SK-MEL-5 (cell line): Measurements from ENCODE around the gene NCDN. TPM values are rescaled to one million over a fixed set of nuclear protein-coding genes. Genes with fewer than 3 reads are reported as not detected.
"Not testable (repeated sequence)": the region's sequence is repeated elsewhere in the genome, so short reads cannot be mapped to it uniquely, and the experiment has no call there.

Experiments used
- DNase-seq: peaks from one replicate; pipeline ENCODE4 v3.0.0-alpha.2; 2016; ENCODE audit warnings: low read depth, low spot score
- in situ Hi-C: cut with HindIII; loops from 2 replicates; pipeline ENCODE4 v1.10.0; 2016; ENCODE audit warnings: low sequenced_read_pairs, high pct_unique_total_duplicates, low pct_unique_long_range_greater_than_20kb
- total RNA-seq: library from RNA; depleted of rRNA; stranded (reverse); fragments of >200 nt; shearing (Covaris generic); gene quantifications from 2 replicates; pipeline ENCODE4 v1.2.3, GENCODE V29; 2014

The NCDN gene
- total RNA-seq, 1 experiment from 2014 or later: 13.4 TPM

DNA sequence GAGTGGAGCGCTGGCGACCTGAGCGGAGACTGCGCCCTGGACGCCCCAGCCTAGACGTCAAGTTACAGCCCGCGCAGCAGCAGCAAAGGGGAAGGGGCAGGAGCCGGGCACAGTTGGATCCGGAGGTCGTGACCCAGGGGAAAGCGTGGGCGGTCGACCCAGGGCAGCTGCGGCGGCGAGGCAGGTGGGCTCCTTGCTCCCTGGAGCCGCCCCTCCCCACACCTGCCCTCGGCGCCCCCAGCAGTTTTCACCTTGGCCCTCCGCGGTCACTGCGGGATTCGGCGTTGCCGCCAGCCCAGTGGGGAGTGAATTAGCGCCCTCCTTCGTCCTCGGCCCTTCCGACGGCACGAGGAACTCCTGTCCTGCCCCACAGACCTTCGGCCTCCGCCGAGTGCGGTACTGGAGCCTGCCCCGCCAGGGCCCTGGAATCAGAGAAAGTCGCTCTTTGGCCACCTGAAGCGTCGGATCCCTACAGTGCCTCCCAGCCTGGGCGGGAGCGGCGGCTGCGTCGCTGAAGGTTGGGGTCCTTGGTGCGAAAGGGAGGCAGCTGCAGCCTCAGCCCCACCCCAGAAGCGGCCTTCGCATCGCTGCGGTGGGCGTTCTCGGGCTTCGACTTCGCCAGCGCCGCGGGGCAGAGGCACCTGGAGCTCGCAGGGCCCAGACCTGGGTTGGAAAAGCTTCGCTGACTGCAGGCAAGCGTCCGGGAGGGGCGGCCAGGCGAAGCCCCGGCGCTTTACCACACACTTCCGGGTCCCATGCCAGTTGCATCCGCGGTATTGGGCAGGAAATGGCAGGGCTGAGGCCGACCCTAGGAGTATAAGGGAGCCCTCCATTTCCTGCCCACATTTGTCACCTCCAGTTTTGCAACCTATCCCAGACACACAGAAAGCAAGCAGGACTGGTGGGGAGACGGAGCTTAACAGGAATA lies 19.7 kb downstream of the NCDN start:
- in situ Hi-C loops: no loop called here
- no peak for DNase-seq

DNA sequence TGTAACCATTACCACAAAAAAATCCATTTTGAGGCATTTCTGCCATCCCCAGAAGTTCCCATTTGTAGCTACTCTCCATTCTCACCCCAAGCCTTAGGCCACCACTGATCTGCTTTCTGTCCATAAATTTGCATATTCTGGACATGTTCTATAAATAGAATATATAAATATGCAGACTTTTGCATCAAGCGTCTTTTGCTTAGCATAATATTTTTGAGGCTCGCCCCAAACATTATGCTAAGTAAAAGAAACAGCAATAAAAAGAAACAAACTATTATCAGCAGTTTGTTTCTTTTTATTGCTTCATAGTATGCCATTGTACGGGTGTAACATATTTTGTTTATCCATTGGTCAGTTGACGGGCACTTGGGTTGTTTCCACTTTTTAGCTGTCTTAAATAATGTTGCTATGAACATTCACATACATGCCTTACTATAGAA lies 23.4 kb downstream of the NCDN start:
- DNase-seq: no peak
- in situ Hi-C loops: no loop called here

DNA sequence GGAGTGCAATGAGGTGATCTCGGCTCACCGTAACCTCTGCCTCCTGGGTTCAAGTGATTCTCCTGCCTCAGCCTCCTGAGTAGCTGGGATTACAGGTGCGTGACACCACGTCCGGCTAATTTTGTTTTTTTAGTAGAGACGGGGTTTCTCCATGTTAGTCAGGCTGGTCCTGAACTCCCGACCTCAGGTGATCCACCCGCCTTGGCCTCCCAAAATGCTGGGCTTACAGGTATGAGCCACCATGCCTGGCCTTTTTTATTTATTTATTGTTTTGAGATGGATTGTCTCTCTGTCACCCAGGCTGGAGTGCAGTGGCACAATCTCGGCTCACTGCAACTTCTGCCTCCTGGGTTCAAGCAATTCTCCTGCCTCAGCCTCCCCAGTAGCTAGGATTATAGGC lies 24.0 kb downstream of the NCDN start:
- DNase-seq, in situ Hi-C loops: not testable (repeated sequence)

DNA sequence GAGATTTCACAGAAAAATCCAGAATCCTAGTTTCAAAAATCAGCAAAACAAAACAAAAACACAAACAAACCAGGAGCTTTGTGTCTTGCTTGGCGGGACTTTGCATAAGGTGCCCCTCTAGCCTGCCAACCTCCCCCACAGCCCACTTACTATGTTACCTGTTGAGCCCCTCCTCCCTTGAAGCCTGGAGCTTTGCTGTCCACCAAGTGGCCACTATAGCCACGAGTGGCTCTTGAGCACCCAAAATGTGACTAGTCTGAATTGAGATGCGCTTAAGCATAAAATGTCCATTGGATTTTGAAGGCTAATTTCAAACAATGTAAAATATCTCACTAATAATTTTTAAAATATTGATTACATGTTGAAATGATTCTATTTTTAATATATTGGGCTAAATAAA lies 27.7 kb downstream of the NCDN start:
- no peak for DNase-seq
- in situ Hi-C loops: no loop called here

DNA sequence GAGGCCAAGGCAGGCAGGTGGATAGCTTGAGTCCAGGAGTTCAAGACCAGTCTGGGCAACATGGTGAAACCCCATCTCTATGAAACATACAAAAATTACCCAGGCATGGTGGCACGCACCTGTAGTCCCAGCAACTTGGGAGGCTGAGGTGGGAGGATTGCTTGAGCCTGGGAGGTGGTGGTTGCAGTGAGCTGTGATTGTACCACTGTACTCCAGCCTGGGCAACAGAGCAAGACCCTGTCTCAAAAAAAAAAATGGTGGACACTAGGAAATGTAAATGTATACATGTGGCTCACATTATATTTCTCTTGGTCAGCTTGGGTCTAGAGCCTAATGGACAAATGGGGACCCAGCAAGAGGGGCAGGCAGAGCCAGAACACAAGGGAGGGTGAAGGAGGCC lies 28.2 kb downstream of the NCDN start:
- DNase-seq, in situ Hi-C loops: not testable (repeated sequence)

DNA sequence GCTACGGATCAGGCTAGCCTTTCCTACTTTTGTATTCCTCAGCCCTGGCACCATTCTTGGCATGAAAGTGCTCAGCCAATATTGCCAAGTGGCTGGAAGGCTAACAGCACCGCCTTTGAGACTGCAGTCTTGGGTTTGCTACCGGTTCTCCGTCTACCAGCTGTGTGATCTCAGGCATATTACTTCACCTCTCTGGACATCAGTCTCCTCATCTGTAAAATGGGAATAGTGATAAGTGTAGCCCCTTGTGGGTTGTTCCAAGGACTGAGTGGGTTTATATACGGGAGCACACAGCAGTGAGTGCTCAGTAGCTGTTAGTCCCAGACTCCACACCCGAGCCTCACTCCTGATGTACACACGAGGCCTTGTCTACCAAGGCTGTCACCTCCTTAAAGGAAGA lies 29.2 kb downstream of the NCDN start:
- in situ Hi-C loops: no loop called here

DNA sequence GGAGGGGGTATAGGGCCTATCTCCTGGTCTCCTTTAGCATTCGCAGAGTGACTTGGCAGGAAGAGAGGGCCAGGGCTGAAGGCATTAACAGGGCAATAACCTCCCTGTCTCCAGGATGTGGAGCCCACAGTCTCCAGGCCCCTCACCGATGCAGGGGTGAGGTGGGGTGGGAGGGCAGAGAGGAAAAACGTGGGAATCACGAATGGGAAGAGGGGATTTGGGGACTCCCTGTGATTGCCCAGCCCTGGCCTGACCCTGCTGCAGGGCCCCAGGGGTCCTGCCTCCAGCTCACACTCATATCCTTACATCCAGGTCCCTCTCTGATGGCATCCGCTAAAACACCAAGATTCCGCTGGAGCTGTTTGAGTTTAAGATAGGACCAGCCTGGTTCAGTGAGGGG lies 30.1 kb downstream of the NCDN start:
- DNase-seq: no peak
- in situ Hi-C loops: no loop called here

More for the DNA sequence above, 29.2 kb downstream of the NCDN start:
- no peak for DNase-seq

DNA sequence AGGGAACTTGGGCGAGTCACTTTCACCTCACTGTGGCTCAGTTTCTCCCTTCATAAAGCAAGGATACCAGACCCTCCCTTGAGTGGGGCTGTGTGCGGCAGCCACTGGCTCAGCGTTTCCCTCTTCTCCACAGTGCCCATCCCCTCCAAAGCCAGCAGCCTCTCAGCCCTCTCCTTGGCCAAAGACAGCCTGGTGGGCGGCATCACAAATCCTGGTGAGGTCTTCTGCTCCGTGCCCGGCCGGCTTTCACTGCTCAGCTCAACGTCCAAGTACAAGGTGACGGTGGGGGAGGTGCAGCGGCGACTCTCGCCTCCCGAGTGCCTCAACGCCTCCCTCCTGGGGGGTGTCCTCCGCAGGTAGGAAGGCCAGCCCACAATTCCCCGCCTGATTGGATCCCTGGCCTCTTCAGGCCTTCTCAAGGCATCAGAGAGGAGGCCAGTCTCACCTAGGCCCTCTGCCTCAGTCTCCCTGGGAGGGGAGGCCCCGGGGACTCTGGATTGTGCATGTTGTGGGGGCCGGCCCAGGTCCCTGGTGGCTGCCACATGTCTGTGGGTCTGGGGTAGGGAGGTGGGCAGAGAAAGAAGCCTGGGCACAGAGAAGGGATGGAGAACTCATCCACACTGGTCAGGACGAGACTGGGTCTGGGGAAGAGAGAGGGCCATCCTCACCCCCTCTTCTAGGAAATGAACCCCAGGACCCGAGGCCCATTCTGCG lies 30.8 kb downstream of the NCDN start:
- DNase-seq: no peak
- in situ Hi-C loops: no loop called here

DNA sequence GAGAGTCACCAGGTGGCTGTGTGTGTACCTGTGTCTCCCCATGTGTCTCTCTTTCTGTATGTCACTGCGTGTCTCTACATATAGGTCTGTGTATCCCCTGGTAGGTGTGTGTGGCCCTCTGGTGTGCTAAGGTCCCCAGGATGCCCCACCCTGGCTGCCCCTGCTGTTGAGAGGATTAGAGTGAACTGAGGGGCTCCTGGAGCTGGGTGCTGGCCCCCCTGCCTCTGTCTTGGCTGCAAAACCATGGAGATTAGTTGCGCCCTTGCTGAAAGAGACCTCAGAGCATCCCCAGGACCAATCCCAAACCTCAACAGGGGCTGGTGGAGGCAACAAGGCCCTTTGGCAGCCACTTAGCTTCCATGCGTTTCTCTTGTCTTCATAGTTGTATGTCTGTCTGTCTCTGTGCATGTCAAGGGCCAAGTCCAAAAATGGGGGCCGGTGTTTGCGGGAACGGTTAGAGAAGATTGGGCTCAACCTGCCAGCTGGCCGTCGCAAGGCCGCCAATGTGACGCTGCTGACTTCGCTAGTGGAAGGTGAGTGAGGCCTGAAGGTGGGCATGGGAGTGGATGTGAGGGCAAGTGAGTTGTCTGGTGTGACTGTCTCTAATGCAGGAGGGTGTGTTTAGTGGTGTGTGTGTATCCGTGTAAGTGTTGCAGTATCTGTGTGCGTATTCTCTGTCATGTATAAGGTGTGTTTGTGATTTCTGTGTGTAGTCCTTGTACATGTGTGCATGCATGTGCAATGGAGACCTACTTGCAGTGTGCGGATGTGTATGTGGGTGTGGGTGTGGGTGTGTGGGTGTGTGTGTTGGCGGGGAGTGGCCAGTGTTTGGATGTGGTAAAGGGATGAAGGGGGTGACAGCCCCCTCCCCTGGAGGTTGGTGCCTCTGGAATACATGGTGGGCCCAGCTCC lies 32.2 kb downstream of the NCDN start:
- DNase-seq: no peak
- in situ Hi-C loops: no loop called here

DNA sequence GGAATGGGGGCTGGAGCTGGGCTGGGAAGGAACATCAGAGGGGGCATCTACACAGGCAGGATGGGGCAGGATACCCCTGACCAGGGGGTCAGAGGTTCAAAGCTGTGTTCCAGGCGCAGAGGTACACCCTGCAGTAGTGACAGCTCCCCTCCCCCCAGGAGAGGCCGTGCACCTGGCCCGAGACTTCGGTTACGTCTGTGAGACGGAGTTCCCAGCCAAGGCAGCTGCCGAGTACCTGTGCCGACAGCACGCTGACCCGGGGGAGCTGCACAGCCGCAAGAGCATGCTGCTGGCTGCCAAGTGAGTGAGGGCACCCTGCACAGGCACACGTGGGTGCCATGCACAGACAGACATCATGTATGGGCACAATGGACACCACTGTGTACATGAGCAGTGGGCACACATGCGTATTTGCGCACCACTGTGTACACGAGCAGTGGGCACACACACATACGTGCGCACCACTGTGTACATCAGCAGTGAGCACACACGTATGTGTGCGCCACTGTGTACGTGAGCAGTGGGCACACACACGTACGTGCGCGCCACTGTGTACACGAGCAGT lies 33.0 kb downstream of the NCDN start:
- DNase-seq: no peak
- in situ Hi-C loops: no loop called here

DNA sequence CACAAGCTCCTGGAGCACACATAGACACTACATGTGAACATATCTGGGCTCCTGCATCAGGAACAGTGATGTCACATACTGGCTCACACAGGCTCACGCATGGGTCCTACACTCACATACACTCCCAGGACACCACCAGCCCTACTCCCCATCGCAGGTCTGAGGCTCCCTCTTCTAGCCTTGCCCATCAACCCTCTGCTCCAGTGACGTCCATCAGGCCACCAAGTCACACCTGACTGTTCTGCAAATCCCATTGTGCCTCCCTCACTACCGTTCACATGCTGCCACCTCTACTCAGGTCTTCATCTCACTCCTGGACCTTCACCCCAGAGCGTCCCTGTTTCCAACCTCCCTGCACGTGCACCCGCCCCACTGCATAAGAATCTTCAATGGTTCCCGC lies 33.6 kb downstream of the NCDN start:
- in situ Hi-C loops: no loop called here
- no peak for DNase-seq

DNA sequence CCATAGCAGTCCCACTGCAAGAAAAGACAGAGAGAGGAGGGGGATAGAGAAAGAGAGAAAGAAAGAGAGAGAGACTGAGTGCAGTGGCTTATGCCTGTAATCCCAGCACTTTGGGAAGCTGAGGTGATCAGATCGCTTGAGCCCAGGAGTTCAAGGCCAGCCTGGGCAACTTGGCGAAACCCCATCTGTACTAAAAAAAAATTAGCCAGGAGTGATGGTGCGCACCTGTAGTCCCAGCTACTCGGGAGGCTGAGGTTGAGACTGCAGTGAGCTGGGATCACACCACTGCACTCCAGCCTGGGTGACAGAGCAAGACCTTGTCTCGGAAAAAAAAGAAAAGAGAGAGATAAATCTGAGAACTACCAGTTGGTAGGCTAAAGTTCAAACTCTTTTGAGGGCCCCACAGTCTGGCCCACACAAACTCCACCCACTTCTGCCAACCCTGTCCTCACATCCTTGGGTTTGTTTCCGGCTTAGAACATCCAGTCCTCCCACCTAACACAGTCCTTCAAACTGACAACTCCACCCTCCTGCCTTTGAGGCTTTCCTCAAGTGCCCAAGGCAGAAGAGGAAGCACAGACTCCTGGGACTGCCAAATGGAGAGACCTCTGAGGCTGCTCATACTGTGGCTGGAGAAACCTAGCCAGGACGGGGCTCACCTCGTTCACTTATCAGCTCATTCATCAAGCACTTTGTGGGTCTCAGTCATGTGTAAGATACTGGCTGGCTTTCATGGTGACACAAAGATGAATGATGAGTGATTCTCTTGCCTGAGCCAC lies 35.6 kb downstream of the NCDN start:
- no peak for DNase-seq
- in situ Hi-C loops: no loop called here

DNA sequence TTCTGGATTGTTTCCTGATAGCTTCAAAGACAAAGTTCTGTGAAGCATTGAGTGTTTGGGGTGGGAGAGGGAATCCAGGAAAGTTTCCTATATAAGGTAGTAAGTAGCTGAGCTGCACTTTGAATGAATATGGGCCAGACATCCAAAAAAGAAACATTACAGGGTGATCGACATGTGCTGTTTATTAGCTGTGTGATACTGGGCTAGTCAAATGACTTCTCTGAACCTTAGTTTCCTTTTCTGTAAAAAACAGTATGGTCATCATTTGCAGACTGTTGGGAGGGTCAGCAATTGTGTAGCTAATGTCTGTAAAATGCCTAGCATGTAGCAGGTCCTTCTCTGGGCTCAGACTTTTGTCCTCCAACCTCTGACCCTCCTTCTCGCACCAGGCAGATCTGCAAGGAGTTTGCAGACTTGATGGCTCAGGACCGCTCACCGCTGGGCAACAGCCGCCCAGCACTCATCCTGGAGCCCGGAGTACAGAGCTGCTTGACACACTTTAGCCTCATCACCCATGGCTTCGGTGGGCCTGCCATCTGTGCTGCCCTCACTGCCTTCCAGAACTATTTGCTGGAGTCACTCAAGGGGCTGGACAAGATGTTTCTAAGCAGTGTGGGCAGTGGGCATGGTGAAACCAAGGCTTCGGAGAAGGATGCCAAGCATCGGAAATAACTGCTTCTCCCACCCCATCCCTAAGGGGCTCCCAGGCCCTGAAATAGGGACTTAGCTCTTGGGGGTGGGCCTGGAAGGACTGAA lies 36.6 kb downstream of the NCDN start:
- in situ Hi-C loops: no loop called here
- no peak for DNase-seq

DNA sequence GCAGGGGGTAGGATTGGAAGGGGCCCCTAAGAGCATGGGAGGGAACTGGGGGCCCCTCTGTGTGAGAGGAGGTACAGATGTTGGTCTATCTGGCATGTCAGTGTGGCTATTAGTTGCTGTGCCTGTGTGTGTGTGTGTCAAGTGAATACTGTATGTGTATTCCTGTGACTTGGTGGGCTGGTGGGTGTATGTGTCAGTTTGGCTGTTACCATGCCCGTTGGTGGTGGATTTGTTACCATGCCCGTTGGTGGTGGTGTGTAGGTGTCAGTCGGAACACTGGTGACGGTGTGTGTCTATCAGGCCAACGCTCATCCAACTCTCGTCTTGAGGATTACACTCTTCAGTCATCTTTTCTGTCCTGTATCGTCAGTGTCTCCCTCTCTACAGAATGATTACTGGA lies 38.1 kb downstream of the NCDN start:
- in situ Hi-C loops: no loop called here
- no peak for DNase-seq

DNA sequence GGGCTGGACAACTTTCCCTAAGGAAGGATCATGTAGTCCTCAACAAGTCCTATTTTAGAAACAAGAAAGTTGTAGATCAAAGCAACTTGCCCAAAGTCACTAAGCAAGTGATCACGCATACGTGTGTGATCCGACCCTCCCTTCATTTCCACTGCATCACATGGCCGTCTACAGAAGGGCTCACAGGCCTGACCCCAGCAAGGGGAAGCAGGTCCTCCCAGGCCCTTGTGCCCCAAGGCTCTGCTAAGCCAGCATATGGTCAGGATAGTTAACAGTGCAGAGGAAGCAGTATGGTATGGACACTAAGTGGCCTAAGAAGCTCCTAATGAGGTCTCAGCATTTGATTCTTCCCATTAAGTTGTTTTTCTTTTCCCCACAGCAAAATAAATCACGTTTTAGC lies 40.3 kb downstream of the NCDN start:
- in situ Hi-C loops: no loop called here
- no peak for DNase-seq

DNA sequence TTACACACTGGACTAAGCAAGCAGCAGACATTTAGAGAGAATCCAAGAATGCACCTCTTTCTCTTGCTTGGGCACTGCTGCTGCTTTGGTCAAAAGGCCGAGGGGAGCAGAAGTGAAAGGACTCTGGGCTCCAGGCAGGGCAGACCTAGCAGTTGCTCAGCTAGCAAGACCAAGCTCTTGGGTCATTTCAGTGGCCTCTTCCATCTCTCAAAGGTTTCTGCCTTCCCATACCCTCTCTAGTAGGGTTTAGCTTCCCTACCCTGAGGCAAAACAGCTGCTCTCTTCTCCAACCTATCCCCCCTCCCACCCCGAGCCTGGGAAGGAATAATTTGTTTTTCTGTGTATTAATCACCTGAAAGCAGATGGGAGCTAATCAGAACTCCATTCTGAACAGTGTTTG lies 41.3 kb downstream of the NCDN start:
- in situ Hi-C loops: no loop called here
- peak; percentile 67 for DNase-seq
